Activated naive CD4-positive, alpha-beta T cell treated with anti-CD3 and anti-CD28 coated beads, Interleukin-2, amount 50 U/mL, for 72 hours (primary cell): ENCODE data around the gene GPR83. TPM values are rescaled to one million over a fixed set of nuclear protein-coding genes. Genes with fewer than 3 reads are reported as not detected.

Experiments
- ATAC-seq, 2 donors: fragments of 150-1000 bp; cut with Tn5 transposase; 2 replicates each; pipeline ENCODE4 v1.10.0; 2021; ENCODE audit warnings: mild to moderate bottlenecking in 2 of 2, moderate library complexity in 2 of 2
- DNase-seq, 2 donors: peaks; one replicate each; pipeline ENCODE4 v3.0.0; 2021 to 2022; ENCODE audit warnings: low spot score in 2 of 2
- H3K27ac Mint-ChIP-seq, 2 donors: one replicate each; pipeline ENCODE4 v1.8.0; 2022; ENCODE audit warnings: mild to moderate bottlenecking in 2 of 2, mixed read lengths in 2 of 2
- H3K36me3 Mint-ChIP-seq, 2 donors: one replicate each; pipeline ENCODE4 v1.8.0; 2022; ENCODE audit warnings: mixed read lengths in 2 of 2
- H3K9me3 Mint-ChIP-seq, 2 donors: one replicate each; pipeline ENCODE4 v1.8.0; 2022; ENCODE audit warnings: mixed read lengths in 2 of 2
- total RNA-seq, 2 donors: library from RNA; stranded (reverse); gene quantifications; one replicate each; pipeline ENCODE4 v1.2.3, GENCODE V29; 2022

The GPR83 gene
- under 1 TPM in 1 of 2 donors, not detected in 1; 0.11 TPM for total RNA-seq

DNA sequence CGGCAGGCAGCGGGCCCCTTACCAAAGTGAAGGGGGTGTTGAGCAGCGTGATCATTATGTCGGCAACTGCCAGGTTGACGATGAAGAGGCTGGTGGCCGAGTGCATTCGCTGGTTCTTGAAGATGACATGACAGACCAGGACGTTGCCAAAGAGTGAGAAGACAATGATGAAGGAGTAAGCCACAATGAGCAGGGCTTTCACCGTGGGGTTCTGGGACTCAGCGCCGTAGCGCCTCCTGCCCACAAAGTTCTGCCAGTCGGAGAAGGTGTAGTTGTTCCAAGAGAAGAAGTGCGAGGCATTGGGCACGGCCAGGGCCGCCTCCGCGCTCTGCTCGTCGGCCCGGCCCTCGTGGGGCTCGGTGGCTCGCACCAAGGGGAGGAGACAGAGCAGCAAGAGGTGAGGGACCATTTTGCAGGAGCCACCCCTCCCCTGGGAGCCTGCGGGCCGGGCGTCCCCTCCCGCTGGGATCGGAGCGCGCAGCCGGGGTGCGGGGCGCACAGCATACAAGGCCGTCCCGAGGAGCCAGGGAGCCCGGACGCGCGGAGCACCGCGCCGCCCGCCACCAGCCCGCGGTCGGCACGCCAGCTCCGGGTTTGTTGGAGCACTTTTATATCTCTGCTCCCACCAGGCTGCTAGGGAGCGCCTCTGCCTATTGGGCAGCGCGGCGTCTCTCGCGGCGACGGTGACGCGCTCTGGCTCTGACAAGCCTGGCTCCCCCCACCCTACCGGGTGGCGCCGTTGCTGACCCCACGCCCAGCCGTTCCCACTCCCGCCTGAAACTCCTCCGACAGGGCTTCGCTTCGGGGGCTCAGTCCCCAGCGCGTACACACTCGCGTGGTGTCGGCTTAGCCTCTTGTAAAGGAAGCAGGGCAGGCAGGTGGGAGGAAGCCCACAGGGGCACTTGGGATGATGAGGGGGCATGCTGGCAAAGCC is at the start of gene GPR83:
TSS of gene GPR83 (minus strand) at position 581 of the 934 bp plus-strand sequence. CDS start at position 409, 172 bp downstream.
- Mint-ChIP-seq H3K27ac (no peak within 1 kb of the TSS), H3K9me3 (peaks cover 7 to 9% of the 10 kb centered on the region in 2 donors), H3K36me3 (peaks cover 6 to 19% of the 10 kb centered on the region in 2 donors)
- no peak for DNase-seq
- ATAC-seq: peak in 1 of 2 donors; percentile 45

DNA sequence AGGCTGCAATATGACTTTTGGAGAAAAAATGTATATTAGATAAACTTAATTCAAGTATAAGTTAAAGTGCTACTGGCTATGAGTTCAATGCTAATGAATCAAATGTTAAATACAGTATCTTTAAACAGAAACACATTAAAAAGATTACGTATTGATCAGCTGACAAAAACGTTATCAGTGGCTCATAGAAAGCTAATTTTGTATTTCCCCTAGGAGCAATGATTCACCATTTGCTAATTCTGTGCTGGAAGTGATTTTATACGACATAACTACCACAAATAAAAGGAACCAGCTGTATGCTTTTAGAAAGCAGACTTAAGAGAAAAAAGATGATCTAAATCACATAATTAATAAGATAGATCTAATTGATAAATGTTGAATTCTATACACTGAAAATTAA is 48.8 kb upstream of the GPR83 start:
- Mint-ChIP-seq H3K9me3 (peaks cover 0 to 3% of the 10 kb centered on the region in 2 donors), H3K36me3 (peaks cover 5 to 10% of the 10 kb centered on the region in 2 donors), H3K27ac (no peak overlapping the region)
- ATAC-seq (no peak), DNase-seq (no peak)

DNA sequence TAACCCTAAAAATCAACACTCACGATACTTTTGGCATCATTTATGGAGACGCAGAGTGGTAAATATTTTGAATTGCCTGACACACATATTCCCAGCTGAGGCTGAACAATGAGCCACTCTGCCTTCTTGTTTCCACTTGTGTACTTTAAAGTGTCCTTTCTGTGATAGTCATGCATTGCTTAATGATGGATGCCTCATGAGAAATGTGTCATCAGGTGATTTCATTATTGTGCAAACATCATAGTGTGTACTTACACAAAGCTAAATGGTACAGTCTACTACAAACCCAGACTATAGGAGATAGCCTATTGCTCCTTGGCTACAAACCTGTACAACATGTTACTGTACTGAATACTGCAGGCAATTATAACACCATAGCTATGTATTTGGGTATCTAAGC is 48.2 kb upstream of the GPR83 start:
- no peak overlapping the region for H3K27ac Mint-ChIP-seq
- no peak for ATAC-seq
- DNase-seq: no peak
- no peaks in the 10 kb centered on the region for H3K9me3 Mint-ChIP-seq
- H3K36me3 Mint-ChIP-seq: peaks cover 2 to 11% of the 10 kb centered on the region in 2 donors

DNA sequence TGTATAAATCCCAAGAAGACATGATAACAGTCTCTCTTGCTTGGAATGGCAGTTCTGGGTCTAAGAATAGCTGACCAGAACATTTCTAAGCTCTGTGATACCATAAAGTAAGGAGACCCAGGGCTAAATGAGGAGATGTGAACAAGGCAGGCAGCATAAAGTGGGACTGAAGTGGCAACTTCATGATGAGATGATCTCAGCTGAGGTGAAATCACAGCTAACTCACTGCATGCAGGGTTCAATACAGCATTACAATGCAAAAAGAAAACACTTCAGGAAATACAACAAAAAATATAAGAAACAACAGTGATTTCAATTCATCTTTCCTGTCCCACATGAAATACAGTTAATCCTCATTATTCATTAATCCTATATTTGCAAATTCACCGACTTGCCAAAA is 47.8 kb upstream of the GPR83 start:
- H3K36me3 Mint-ChIP-seq: peaks cover 5 to 15% of the 10 kb centered on the region in 2 donors
- ATAC-seq: no peak

DNA sequence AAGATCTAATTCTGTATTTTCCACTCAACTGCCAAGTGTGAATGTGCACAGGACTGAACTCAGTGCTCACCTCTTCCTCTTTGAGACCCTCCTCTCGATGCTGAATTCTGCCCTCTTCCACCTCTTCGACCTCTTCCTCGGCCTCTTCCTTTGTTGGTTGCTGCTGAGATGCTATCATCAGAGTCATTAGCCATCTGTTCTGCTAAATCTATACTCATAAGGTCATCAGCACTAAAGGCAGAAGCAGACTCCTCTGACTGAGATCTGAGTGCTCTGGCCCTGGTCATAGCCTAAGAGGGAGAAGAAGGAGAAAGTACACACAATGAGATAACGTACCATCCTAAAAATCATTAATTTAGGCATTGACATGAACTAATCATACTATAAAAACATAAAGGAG is 45.9 kb upstream of the GPR83 start:
- H3K27ac Mint-ChIP-seq: no peak overlapping the region
- peaks cover 8 to 17% of the 10 kb centered on the region in 2 donors for H3K36me3 Mint-ChIP-seq
- DNase-seq (no peak), ATAC-seq (no peak)
- no peaks in the 10 kb centered on the region for H3K9me3 Mint-ChIP-seq

More for the DNA sequence above, 47.8 kb upstream of the GPR83 start:
- no peak for DNase-seq
- Mint-ChIP-seq H3K27ac (no peak overlapping the region), H3K9me3 (no peaks in the 10 kb centered on the region)

DNA sequence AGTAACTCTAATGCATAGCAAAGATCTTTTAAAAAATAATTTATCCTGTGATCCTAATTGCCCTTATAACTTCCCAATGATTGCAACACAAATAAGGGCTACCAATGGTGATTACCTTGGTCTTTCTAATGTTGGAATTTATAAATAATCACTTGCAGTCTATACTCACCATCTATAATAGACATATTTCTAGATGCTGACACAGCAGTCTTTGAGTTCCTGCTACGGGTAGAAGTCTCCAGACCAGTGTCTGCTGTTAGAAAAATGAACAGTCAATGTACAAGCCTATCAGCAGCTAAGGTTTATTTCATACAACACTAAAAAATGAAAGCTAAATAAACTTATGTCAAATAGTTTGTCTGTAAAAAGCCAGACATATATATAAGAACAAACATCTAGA is 44.4 kb upstream of the GPR83 start:
- ATAC-seq (no peak), DNase-seq (no peak)
- Mint-ChIP-seq H3K9me3 (no peaks in the 10 kb centered on the region), H3K36me3 (peaks cover 13 to 22% of the 10 kb centered on the region in 2 donors), H3K27ac (peak overlapping the region in 1 of 2 donors; percentile 22)

DNA sequence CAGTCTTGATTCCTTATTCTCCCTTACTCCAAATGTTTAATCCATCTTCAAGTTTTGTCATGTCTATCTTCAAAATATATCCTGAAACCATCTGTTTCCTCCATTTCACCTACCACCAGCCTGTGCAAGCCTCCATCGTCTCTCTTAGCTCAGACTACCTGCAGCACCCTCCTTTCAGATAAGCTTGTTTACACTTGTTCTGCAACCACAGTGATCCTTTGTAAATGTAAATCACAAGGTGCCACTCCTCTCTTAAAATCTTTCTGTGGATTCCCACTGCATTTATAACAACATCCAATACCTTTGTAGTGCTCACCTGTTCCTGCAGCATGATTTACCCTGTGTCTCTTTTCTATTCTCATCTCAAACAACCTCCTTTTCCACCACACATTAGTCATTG is 31.8 kb upstream of the GPR83 start:
- no peak for ATAC-seq
- Mint-ChIP-seq H3K27ac (no peak overlapping the region), H3K36me3 (peaks cover 41 to 48% of the 10 kb centered on the region in 2 donors), H3K9me3 (peaks cover 0 to under 1% of the 10 kb centered on the region in 2 donors)
- no peak for DNase-seq

DNA sequence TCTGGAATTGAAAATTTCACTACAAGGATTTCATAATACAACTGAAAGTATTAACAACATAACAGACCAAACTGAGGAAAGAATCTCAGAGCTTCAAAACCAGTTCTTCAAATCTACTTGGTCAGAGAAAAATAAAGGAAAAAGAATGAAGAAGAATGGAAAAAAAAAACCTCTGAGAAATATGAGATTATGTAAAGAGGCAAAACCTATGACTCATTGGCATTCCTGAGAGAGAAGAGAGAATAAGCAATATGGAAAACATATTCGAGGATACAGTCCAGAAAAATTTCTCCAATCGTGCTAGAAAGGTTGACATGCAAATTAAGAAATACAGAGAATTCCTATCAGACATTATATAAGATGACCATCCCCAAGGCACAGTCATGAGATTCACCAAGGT is 23.4 kb upstream of the GPR83 start:
- no peak overlapping the region for H3K27ac Mint-ChIP-seq
- H3K9me3 Mint-ChIP-seq: peaks cover 0 to 4% of the 10 kb centered on the region in 2 donors
- ATAC-seq (no peak), DNase-seq (no peak)
- peaks cover 55 to 57% of the 10 kb centered on the region in 2 donors for H3K36me3 Mint-ChIP-seq

DNA sequence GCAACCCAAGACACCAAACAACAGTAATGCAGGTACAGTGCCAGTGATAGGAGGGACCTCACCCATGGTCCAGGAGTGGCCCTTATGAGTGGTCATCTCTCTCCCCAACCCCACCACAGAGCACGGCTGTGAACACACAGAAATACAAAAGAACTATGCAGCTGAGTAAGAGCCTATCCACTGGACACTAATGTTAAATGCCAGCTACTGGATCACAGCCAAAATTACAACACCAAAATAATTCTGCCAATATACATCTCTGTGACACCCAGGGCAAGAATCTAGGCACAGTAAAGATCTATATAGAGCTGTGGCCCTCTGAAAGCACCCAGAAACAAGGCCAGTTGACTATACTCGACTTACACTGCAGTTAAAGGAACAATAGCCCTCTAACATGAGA is 22.8 kb upstream of the GPR83 start:
- Mint-ChIP-seq H3K36me3 (peaks cover 49 to 53% of the 10 kb centered on the region in 2 donors), H3K9me3 (peaks cover 0 to 4% of the 10 kb centered on the region in 2 donors), H3K27ac (no peak overlapping the region)
- DNase-seq: no peak
- no peak for ATAC-seq

DNA sequence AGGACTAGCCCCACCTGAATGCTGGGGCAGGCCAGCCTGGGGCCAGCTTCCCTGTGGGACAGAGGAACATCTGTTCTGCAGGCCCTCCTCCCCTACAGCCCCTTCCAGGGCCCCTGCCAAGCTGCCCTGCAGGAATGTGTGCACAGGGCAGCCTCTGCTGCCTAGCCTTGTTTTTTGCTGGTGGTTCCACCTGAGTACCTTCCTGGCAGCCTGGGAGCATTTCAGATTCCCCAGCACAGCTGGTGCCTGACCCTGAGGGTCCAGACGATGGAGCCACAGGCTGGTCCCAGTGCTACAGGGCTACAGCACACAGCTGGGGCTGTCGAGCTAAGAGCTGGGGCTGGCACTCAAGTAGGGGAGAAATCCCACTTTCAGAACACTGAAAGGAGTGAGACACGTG is 22.3 kb upstream of the GPR83 start:
- peaks cover 44 to 48% of the 10 kb centered on the region in 2 donors for H3K36me3 Mint-ChIP-seq
- ATAC-seq: no peak

DNA sequence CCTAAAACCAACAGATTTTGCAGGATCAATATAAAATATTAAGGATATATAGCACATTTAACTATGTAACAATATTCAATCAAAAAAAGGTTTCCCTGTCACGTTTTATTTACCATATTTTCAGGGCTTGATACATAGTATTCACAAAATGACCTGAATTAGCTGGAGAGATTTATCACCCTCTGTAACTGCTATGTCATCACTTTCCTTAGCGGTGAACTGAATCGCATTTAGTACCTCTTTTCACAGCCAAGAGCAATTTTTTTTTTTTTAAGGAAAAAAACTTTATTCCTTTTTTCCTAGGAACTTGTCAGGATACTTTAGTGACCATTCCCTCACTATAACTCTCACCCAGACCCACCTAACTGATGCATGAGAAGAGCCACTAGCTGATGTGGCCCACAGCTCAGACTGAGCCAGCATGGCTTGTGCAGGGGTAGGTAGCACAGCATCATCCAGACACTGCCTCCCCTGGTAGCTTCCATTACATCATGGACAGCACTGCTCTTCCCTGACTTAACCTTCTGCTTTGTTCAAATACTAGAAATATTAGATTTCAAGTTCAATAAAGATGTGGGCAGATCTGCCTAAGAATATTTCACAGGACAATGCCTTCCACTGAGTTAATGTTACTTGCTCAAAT is 17.0 kb upstream of the GPR83 start:
- DNase-seq (no peak), ATAC-seq (no peak)
- Mint-ChIP-seq H3K36me3 (peaks cover 5 to 19% of the 10 kb centered on the region in 2 donors), H3K27ac (no peak overlapping the region), H3K9me3 (no peaks in the 10 kb centered on the region)

More for the DNA sequence above, 22.3 kb upstream of the GPR83 start:
- Mint-ChIP-seq H3K27ac (no peak overlapping the region), H3K9me3 (peaks cover 0 to 4% of the 10 kb centered on the region in 2 donors)
- DNase-seq: no peak

DNA sequence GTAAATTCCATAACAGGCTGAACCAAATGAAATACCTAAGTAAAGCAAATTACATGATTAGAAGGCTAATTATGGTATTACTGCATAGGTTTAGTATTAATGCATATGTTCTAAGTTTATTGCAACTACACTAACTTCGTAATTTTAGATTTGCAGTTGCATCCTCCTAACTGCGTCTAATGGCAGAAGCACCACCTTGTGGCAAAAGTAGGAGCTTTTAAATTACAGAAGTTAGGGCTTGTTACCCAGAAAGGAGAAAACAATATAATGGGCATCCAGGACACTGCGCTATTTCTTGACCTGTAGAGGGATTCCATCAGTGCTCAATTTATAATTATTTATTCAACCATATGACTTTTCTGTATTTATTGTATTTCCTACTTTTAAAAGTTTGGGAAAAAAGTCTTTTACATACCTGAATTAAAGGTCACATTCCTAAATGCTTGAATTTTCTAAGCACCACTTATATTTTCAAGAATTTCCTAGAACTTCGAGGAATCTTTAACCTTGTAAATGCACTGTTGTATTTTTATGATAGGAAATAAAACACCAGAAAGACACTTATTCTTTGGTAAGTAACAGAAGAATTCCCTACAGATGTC is 16.3 kb upstream of the GPR83 start:
- DNase-seq: no peak
- Mint-ChIP-seq H3K36me3 (peaks cover 5 to 21% of the 10 kb centered on the region in 2 donors), H3K27ac (no peak overlapping the region), H3K9me3 (peaks cover 0 to 4% of the 10 kb centered on the region in 2 donors)
- ATAC-seq: no peak

DNA sequence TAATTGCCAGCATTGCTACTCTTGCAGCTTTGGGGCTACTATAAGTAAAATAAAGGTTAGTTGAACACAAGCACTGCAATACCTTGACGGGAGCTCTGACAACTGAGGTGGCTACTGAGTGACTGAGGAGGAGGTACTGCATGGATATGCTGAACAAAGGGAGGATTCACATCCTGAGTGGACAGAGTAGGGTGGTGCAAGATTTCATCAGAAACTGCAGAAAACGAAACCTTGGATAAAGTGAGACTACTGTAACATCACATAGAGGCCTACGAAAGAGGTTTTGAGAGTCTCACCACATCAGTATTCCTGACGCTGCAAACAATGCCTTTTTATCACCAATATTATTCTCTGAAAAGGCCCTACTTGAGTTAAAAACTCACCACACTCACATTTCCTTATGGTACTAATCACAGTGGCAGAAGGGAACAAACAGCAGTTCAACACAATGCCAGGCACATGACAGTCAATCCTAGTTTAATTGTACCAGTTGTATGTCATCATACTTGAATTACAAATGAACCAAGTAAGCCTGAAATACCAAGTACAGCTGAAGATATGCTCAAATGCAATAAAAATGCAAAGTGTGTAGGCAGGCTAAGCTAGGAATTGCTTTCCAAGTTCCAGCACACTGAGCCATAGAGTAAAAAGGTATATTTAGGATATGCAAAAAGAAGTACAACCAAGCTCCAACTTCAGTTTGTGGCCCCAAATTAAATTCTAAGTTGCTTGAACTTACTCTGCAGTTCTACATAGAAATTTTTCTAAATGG is 4.0 kb upstream of the GPR83 start:
- no peak overlapping the region for H3K27ac Mint-ChIP-seq
- H3K9me3 Mint-ChIP-seq: peaks cover 36 to 39% of the 10 kb centered on the region in 2 donors
- peaks cover 34 to 44% of the 10 kb centered on the region in 2 donors for H3K36me3 Mint-ChIP-seq
- DNase-seq (no peak), ATAC-seq (no peak)

DNA sequence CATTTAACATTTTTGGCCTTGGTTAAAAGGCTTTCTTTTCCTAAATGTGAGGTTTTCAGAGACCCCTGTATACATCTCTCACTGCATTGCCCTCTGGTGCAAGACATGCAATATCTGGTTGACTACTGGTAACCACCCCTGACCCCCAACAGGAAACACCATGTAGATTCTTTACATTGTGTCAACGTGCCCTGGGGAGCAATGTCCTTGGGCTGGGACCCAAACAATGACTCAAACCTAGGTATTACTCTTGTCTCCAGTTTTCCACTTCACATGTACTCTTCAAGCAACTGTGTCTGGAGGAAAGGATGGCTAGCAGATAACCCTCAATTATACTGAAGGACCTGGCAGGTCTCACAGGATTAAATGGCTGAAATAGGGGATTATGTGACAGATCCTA is 1.1 kb upstream of the GPR83 start:
- DNase-seq (no peak), ATAC-seq (no peak)
- H3K27ac Mint-ChIP-seq: no peak overlapping the region
- peaks cover 10 to 25% of the 10 kb centered on the region in 2 donors for H3K36me3 Mint-ChIP-seq
- peaks cover 15% of the 10 kb centered on the region in 2 donors for H3K9me3 Mint-ChIP-seq

DNA sequence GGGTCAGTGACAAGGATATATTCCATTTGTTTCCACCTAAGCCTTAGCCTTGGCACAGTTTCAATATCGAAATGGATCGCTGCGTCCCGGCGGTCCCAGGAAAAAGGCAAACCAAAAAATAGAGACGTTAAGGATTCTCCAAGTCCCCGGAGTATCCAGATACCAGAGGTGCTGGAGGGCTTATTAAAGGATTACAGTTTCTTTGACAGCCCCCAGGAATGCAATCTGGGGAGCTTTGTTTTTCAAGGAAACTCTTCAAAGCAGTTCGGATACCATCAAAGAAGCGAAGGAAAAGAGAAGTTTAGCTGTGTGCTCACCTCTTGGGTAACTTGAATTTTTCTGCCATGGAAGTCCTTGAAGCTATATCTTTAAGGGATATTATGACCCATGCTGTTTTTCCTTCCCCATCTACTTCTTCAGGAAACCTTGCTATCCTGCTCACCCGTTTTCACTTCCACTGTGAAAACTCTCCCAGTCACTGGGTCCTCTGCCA is 600 bp upstream of the GPR83 start:
- no peak overlapping the region for H3K27ac Mint-ChIP-seq
- DNase-seq: no peak
- peaks cover 6 to 23% of the 10 kb centered on the region in 2 donors for H3K36me3 Mint-ChIP-seq
- peaks cover 11 to 13% of the 10 kb centered on the region in 2 donors for H3K9me3 Mint-ChIP-seq
- no peak for ATAC-seq

DNA sequence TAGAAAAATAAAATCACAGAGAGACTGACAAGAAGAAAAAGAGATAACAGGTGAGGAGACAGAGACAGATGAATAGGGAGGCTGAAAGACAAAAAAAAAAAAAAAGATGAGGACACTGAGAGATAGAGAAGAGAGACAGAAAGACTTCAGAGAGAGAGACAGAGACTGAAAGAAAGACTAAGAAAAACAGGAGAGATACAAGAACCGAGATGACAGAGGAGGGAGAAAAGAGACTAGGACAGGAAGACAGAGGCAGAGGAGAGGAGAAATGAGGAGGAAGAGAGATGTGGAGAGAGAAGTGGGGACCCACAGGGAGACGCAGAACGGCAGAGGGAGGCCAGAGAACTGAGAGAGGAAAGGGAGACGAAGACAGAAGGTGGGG is 771 bp downstream of the GPR83 start:
- Mint-ChIP-seq H3K27ac (no peak overlapping the region), H3K9me3 (peaks cover 5% of the 10 kb centered on the region in 2 donors), H3K36me3 (peaks cover 6 to 18% of the 10 kb centered on the region in 2 donors)
- no peak for DNase-seq
- no peak for ATAC-seq
